Stomach (tissue), 9 donors: ENCODE data around the gene LCLAT1. TPM values are rescaled to one million over a fixed set of nuclear protein-coding genes. Genes with fewer than 3 reads are reported as not detected.

Source experiments
- DNase-seq, 2 donors: peaks; one replicate each; pipeline versions ENCODE4 v3.0.0 to v3.0.0-alpha.2; 2013 to 2019
- H3K27ac ChIP-seq, 5 donors: fragments of 200-600 bp in 4 of 5; sonication (generic) in 4 of 5; one replicate each; pipeline ENCODE4 v1.5.1; 2013 to 2019; ENCODE audit warnings: mild to moderate bottlenecking in 1 of 5, moderate library complexity in 1 of 5
- H3K27me3 ChIP-seq, 3 donors: fragments of 200-600 bp; sonication (generic); one replicate each; pipeline ENCODE4 v1.5.1; 2017 to 2019; ENCODE audit warnings: mixed run types in 1 of 3
- H3K36me3 ChIP-seq, 4 donors: fragments of 200-600 bp; sonication (generic); 1 replicate in 3 of 4; 2 replicates in 1 of 4; pipeline ENCODE4 v1.5.1; 2016 to 2019
- H3K4me1 ChIP-seq, 4 donors: fragments of 200-600 bp; sonication (generic); one replicate each; pipeline ENCODE4 v1.5.1; 2016 to 2019
- H3K4me3 ChIP-seq, 4 donors: fragments of 200-600 bp; sonication (generic) in 3 of 4; one replicate each; pipeline ENCODE4 v1.5.1; 2016 to 2019; ENCODE audit warnings: mild to moderate bottlenecking in 1 of 4
- H3K9me3 ChIP-seq, 4 donors: fragments of 200-600 bp; sonication (generic); one replicate each; pipeline ENCODE4 v1.5.1; 2016 to 2019
- CTCF ChIP-seq, 7 experiments: fragments of 450-650 bp in 4 of 7; fragments of 200-600 bp in 3 of 7; sonication (generic) in 3 of 7; IDR thresholded peaks; one replicate each; pipeline ENCODE4 v1.5.1; 2016 to 2019; ENCODE audit warnings: antibody characterized with exemption in 7 of 7, control low read depth in 2 of 7, mild to moderate bottlenecking in 1 of 7
- EP300 ChIP-seq: sonication (generic); formaldehyde crosslinking; IDR thresholded peaks from one replicate; pipeline ENCODE4 v1.6.1; 2017; ENCODE audit warnings: antibody characterized with exemption
- POLR2A ChIP-seq, 4 donors: fragments of 450-650 bp; IDR thresholded peaks; one replicate each; pipeline ENCODE4 v1.6.1; 2016; ENCODE audit warnings: antibody characterized with exemption in 4 of 4, control low read depth in 2 of 4, mild to moderate bottlenecking in 1 of 4, moderate library complexity in 1 of 4
- POLR2AphosphoS5 ChIP-seq, 3 donors: sonication (generic); formaldehyde crosslinking; IDR thresholded peaks; one replicate each; pipeline ENCODE4 v1.6.1; 2016; ENCODE audit warnings: antibody characterized with exemption in 3 of 3
- WGBS, 5 donors: extraction: QIAGEN DNeasy Blood & Tissue Kit in 3 of 5; methylation state at CpG; one replicate each; pipeline versions ENCODE4 v1.1.5 to v1.1.7; 2013 to 2018; 5-methylcytosine and 5-hydroxymethylcytosine counted together
- intact Hi-C: fragments of 100-400 bp; cut with DNase I; formaldehyde crosslinking; loops from one replicate; pipeline ENCODE4 v1.15.1; 2023; ENCODE audit warnings: low total_unique reads
- polyA plus RNA-seq, 3 donors: library from polyadenylated mRNA; stranded (reverse); fragments of 200-250 nt; gene quantifications; one replicate each; pipeline ENCODE4 v1.2.3, GENCODE V29; 2013
- total RNA-seq, 5 donors: library from RNA; depleted of rRNA; stranded (reverse); fragments of >200 nt; gene quantifications; one replicate each; pipeline versions ENCODE4 v1.1.0 to v1.2.3, GENCODE V29; 2014 to 2016
- donor health status: healthy with polysubstance abuse.
- donor health status: Bipolar disorder and iron deficiency.
- donor health status: healthy.

The LCLAT1 gene
- total and polyA plus RNA-seq, 8 donors: 0.76 to 51.3 (median 12.5) TPM

- no peaks in the 10 kb centered on the region for H3K27me3 ChIP-seq
- no peaks in the 10 kb centered on the region for H3K9me3 ChIP-seq
- TF ChIP-seq POLR2AphosphoS5 (IDR thresholded peaks at IDR 0.05) (no peak), CTCF (IDR thresholded peaks at IDR 0.05) (no peak), EP300 (no peak), POLR2A (IDR thresholded peaks at IDR 0.05) (no peak)
- 78 to 90% (median 79%) methylated on average over 1 of the region's 1 CpG for WGBS, 5 donors
- intact Hi-C loops: no loop called here
- peaks cover 0 to 20% (median 5%) of the 10 kb centered on the region in 4 donors for H3K4me1 ChIP-seq
- no peaks in the 10 kb centered on the region for H3K36me3 ChIP-seq
- DNase-seq: no peak
- H3K27ac ChIP-seq: no peak overlapping the region
- no peak overlapping the region for H3K4me3 ChIP-seq
Observed at GRCh38 chr2:30488012-30488659, 41.1 kb downstream of the LCLAT1 start.

GRCh38 chr2:30491225-30491624, 44.2 kb downstream of the LCLAT1 start:
- Histone ChIP-seq H3K4me1 (peaks cover 0 to 26% (median 9%) of the 10 kb centered on the region in 4 donors), H3K9me3 (no peaks in the 10 kb centered on the region), H3K4me3 (no peak overlapping the region), H3K36me3 (no peaks in the 10 kb centered on the region), H3K27ac (no peak overlapping the region), H3K27me3 (no peaks in the 10 kb centered on the region)
- TF ChIP-seq POLR2A (IDR thresholded peaks at IDR 0.05): no peak
- TF ChIP-seq POLR2AphosphoS5 (IDR thresholded peaks at IDR 0.05): no peak
- no peak for TF ChIP-seq CTCF (IDR thresholded peaks at IDR 0.05)
- no peak for TF ChIP-seq EP300
- no peak for DNase-seq
- 73 to 84% (median 75%) methylated on average over 1 of the region's 1 CpG for WGBS, 5 donors
- intact Hi-C loops: no loop called here

- Histone ChIP-seq H3K4me1 (peaks cover 0 to 26% (median 10%) of the 10 kb centered on the region in 4 donors), H3K27ac (no peak overlapping the region), H3K36me3 (no peaks in the 10 kb centered on the region), H3K9me3 (no peaks in the 10 kb centered on the region), H3K27me3 (no peaks in the 10 kb centered on the region), H3K4me3 (no peak overlapping the region)
- WGBS, 5 donors: 87 to 100% (median 94%) methylated on average over 1 of the region's 1 CpG
- TF ChIP-seq POLR2A (IDR thresholded peaks at IDR 0.05) (no peak), EP300 (no peak), CTCF (IDR thresholded peaks at IDR 0.05) (no peak), POLR2AphosphoS5 (IDR thresholded peaks at IDR 0.05) (no peak)
- intact Hi-C loops: no loop called here
- no peak for DNase-seq
Observed at GRCh38 chr2:30492185-30492584, 45.1 kb downstream of the LCLAT1 start.

GRCh38 chr2:30492619-30493018, 45.6 kb downstream of the LCLAT1 start:
- H3K27me3 ChIP-seq: no peaks in the 10 kb centered on the region
- H3K27ac ChIP-seq: no peak overlapping the region
- TF ChIP-seq POLR2AphosphoS5 (IDR thresholded peaks at IDR 0.05) (no peak), EP300 (no peak), POLR2A (IDR thresholded peaks at IDR 0.05) (no peak), CTCF (IDR thresholded peaks at IDR 0.05) (no peak)
- DNase-seq: no peak
- H3K36me3 ChIP-seq: no peaks in the 10 kb centered on the region
- H3K9me3 ChIP-seq: no peaks in the 10 kb centered on the region
- intact Hi-C loops: no loop called here
- H3K4me1 ChIP-seq: peaks cover 0 to 22% (median 10%) of the 10 kb centered on the region in 4 donors
- H3K4me3 ChIP-seq: no peak overlapping the region
- 6 to 34% (median 23%) methylated on average over 1 of the region's 1 CpG for WGBS, 5 donors
